Fibroblast of lung (primary cell): ENCODE measurements around the gene ACAN.

Source experiments
- CTCF ChIP-seq, 2 donors: IDR thresholded peaks in 1 of 2; conservative IDR thresholded peaks in 1 of 2; 1 replicate in 1 of 2; 2 replicates in 1 of 2; pipeline ENCODE4 v1.5.1; 2011 to 2012; ENCODE audit warnings: low read length in 2 of 2, control low read depth in 1 of 2, inconsistent platforms in 1 of 2, low read depth in 1 of 2, mild to moderate bottlenecking in 1 of 2
- EZH2 ChIP-seq: IDR thresholded peaks from 2 replicates; pipeline ENCODE4 v1.5.1; 2012; ENCODE audit warnings: low read length, control low read depth, mild to moderate bottlenecking; ENCODE audit errors: missing control alignments

- TF ChIP-seq EZH2, result no peak
- no peak for TF ChIP-seq CTCF (conservative IDR thresholded peaks at IDR 0.05 in 1 of 2, IDR thresholded peaks at IDR 0.05 in 1 of 2; ENCODE audit: low read depth in 1 of 2, low read length in 2 of 2)
These were observed 74.2 kb downstream of the ACAN start for GRCh38 chr15:88877415-88877814.
